HL-60 (cell line): Measurements from ENCODE around the gene DHRS13.

Experiments
- DNase-seq, 2 experiments: peaks; one replicate each; pipeline ENCODE4 v3.0.0-alpha.2; 2010 to 2020; ENCODE audit warnings: low read depth in 1 of 2, low spot score in 1 of 2
- H3K27ac ChIP-seq: fragments of 250-450 bp; sonication (Bioruptor Pico); replicated peaks from 2 replicates; pipeline ENCODE4 v1.5.1; 2020; ENCODE audit warnings: mild to moderate bottlenecking, moderate library complexity
- H3K27me3 ChIP-seq: fragments of 250-450 bp; sonication (Bioruptor Pico); 2 replicates; pipeline ENCODE4 v1.5.1; 2021; ENCODE audit warnings: mild to moderate bottlenecking, moderate library complexity; ENCODE audit not compliant: insufficient read depth, poor library complexity, severe bottlenecking
- H3K4me3 ChIP-seq: replicated peaks from 2 replicates; pipeline ENCODE4 v1.5.1; 2011; ENCODE audit warnings: mild to moderate bottlenecking, control low read depth, low read length; ENCODE audit not compliant: insufficient read depth
- GABPA ChIP-seq: IDR thresholded peaks from 2 replicates; pipeline ENCODE4 v1.6.1; 2012; ENCODE audit warnings: low read depth
- POLR2AphosphoS5 ChIP-seq: IDR thresholded peaks from 2 replicates; pipeline ENCODE4 v1.6.1; 2012; ENCODE audit warnings: low read depth
- SPI1 ChIP-seq: IDR thresholded peaks from 2 replicates; pipeline ENCODE4 v1.6.1; 2012; ENCODE audit warnings: low read depth, mild to moderate bottlenecking, borderline replicate concordance
- TF ChIP-seq, protein P1 (sequence below): IDR thresholded peaks from one replicate; pipeline ENCODE4 v1.5.1; 2011; ENCODE audit warnings: low read length, control low read depth, inconsistent platforms; ENCODE audit not compliant: insufficient read depth
- TF ChIP-seq, protein P2 (sequence below): IDR thresholded peaks from 2 replicates; pipeline ENCODE4 v1.6.1; 2012; ENCODE audit warnings: low read depth; ENCODE audit not compliant: insufficient replicate concordance

The DHRS13 gene

DNA sequence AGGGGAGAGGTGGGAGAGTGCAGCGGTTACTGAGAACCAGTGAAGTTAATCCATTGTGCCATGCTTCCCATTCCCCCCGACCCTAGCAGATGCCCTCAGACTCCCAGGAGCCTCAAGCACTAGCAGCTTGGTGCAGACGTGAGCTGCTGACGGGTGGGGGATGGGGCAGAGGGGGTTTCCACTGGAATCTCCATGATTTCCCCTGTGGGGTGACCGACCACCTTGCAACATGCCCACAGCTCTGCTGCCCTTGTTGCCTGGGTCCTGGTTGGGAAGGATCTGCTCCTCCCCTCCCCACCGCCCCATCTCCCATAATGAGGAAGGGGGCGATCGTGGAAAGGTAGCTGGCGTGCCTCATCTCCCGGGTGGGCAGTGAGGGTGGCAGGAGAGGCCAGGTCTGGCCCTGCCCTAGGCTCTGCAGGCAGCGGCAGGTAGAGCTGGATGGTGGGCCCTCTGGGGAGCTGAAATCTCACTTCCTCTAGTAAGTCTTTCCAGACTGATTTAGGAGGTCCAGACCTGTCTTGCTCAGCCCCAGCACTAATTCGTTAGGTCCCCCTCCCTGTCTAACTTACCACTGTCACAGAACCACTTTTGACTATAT, 14.9 kb downstream of the DHRS13 start:
- Histone ChIP-seq H3K27ac (no peak overlapping the region), H3K27me3 (no peaks in the 10 kb centered on the region), H3K4me3 (no peak overlapping the region)
- TF ChIP-seq, protein P1, sequence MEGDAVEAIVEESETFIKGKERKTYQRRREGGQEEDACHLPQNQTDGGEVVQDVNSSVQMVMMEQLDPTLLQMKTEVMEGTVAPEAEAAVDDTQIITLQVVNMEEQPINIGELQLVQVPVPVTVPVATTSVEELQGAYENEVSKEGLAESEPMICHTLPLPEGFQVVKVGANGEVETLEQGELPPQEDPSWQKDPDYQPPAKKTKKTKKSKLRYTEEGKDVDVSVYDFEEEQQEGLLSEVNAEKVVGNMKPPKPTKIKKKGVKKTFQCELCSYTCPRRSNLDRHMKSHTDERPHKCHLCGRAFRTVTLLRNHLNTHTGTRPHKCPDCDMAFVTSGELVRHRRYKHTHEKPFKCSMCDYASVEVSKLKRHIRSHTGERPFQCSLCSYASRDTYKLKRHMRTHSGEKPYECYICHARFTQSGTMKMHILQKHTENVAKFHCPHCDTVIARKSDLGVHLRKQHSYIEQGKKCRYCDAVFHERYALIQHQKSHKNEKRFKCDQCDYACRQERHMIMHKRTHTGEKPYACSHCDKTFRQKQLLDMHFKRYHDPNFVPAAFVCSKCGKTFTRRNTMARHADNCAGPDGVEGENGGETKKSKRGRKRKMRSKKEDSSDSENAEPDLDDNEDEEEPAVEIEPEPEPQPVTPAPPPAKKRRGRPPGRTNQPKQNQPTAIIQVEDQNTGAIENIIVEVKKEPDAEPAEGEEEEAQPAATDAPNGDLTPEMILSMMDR, result no peak
- TF ChIP-seq, protein P2, sequence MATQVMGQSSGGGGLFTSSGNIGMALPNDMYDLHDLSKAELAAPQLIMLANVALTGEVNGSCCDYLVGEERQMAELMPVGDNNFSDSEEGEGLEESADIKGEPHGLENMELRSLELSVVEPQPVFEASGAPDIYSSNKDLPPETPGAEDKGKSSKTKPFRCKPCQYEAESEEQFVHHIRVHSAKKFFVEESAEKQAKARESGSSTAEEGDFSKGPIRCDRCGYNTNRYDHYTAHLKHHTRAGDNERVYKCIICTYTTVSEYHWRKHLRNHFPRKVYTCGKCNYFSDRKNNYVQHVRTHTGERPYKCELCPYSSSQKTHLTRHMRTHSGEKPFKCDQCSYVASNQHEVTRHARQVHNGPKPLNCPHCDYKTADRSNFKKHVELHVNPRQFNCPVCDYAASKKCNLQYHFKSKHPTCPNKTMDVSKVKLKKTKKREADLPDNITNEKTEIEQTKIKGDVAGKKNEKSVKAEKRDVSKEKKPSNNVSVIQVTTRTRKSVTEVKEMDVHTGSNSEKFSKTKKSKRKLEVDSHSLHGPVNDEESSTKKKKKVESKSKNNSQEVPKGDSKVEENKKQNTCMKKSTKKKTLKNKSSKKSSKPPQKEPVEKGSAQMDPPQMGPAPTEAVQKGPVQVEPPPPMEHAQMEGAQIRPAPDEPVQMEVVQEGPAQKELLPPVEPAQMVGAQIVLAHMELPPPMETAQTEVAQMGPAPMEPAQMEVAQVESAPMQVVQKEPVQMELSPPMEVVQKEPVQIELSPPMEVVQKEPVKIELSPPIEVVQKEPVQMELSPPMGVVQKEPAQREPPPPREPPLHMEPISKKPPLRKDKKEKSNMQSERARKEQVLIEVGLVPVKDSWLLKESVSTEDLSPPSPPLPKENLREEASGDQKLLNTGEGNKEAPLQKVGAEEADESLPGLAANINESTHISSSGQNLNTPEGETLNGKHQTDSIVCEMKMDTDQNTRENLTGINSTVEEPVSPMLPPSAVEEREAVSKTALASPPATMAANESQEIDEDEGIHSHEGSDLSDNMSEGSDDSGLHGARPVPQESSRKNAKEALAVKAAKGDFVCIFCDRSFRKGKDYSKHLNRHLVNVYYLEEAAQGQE, result no peak
- no peak for TF ChIP-seq GABPA
- TF ChIP-seq SPI1, result no peak
- TF ChIP-seq POLR2AphosphoS5, result no peak; the same call in 1 of the 2 replicates
- DNase-seq, result no peak

DNA sequence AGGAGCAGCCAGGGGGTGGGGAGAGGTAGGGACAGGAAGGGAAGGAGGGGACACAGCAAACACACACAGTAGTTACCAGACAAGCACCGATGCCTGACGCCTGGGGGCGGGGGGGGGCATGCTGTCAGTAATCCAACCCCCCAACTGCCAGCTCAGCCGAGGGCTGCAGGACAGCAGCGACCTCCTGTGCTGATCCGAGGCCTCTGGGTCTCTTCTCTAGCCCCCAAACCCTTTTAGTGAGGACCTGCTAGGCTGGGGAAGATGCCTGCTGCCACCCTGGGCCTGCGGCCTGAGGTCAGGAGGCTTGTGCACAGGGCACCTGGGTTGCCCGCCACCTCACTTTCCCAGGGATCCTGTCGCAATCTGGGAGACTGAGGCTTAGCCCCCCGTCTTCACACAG, 16.9 kb downstream of the DHRS13 start:
- Histone ChIP-seq H3K27me3 (no peaks in the 10 kb centered on the region), H3K4me3 (no peak overlapping the region), H3K27ac (no peak overlapping the region)
- TF ChIP-seq, protein P1, result no peak
- TF ChIP-seq GABPA, result no peak
- TF ChIP-seq SPI1, result no peak
- no peak for TF ChIP-seq POLR2AphosphoS5
- TF ChIP-seq, protein P2, result no peak
- DNase-seq, result no peak

DNA sequence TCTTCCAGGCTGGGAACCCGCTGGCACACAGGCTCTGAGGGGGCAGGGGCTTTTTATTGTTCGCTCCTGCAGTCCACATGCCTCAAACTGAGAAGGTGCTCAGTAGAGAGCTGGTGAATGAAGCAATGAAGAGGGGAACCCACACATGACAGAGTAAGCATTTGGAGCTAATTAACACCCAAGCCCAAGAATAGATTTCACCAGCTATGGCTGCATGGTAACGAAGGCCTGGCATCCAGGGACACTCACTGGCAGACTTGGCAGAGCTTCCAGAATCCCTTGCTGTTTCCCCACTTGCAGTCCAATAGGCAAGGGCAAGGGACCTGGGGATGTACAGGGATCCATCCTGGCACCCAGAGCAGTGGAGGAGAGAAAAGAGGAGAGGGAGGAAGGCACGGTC, 17.5 kb downstream of the DHRS13 start:
- no peak for DNase-seq
- TF ChIP-seq, protein P2, result no peak
- TF ChIP-seq, protein P1, result no peak
- TF ChIP-seq POLR2AphosphoS5 (no peak), GABPA (no peak)
- no peak overlapping the region for H3K4me3 ChIP-seq
- H3K27ac ChIP-seq, result no peak overlapping the region
- H3K27me3 ChIP-seq, result no peaks in the 10 kb centered on the region
